BLaER1 (cell line): ENCODE results near the gene ECSCR.

ENCODE experiments used
- H3K27ac ChIP-seq: shearing (Covaris generic); formaldehyde crosslinking; 2 replicates; pipeline ENCODE4 v1.8.1; 2022
- H3K27me3 ChIP-seq: shearing (Covaris generic); formaldehyde crosslinking; 2 replicates; pipeline ENCODE4 v1.8.1; 2022
- H3K36me3 ChIP-seq: shearing (Covaris generic); formaldehyde crosslinking; 2 replicates; pipeline ENCODE4 v1.8.1; 2022
- H3K4me1 ChIP-seq: shearing (Covaris generic); formaldehyde crosslinking; 2 replicates; pipeline ENCODE4 v1.8.1; 2022
- H3K4me2 ChIP-seq: shearing (Covaris generic); formaldehyde crosslinking; 2 replicates; pipeline ENCODE4 v1.8.1; 2022
- H3K4me3 ChIP-seq: shearing (Covaris generic); formaldehyde crosslinking; 2 replicates; pipeline ENCODE4 v1.8.1; 2022
- H3K9ac ChIP-seq: shearing (Covaris generic); formaldehyde crosslinking; 2 replicates; pipeline ENCODE4 v1.8.1; 2022
- H3K9me3 ChIP-seq: shearing (Covaris generic); formaldehyde crosslinking; 2 replicates; pipeline ENCODE4 v1.8.1; 2022
- H4K20me1 ChIP-seq: shearing (Covaris generic); formaldehyde crosslinking; 2 replicates; pipeline ENCODE4 v1.8.1; 2022
- Cebpa-rat ChIP-seq: shearing (Covaris generic); IDR thresholded peaks from 2 replicates; pipeline ENCODE4 v1.8.1; 2022

Gene ECSCR

GRCh38 chr5:139430015-139430414, 32.5 kb downstream of the ECSCR start:
- no peaks in the 10 kb centered on the region for H3K4me1 ChIP-seq
- no peaks in the 10 kb centered on the region for H3K27me3 ChIP-seq
- H3K4me3 ChIP-seq: no peak overlapping the region
- no peak for TF ChIP-seq Cebpa-rat
- no peak overlapping the region for H3K27ac ChIP-seq
- H3K4me2 ChIP-seq: no peak overlapping the region
- H3K9ac ChIP-seq: no peak overlapping the region
- H3K9me3 ChIP-seq: no peaks in the 10 kb centered on the region
- H4K20me1 ChIP-seq: no peaks in the 10 kb centered on the region
- H3K36me3 ChIP-seq: peaks cover 45% of the 10 kb centered on the region

DNA sequence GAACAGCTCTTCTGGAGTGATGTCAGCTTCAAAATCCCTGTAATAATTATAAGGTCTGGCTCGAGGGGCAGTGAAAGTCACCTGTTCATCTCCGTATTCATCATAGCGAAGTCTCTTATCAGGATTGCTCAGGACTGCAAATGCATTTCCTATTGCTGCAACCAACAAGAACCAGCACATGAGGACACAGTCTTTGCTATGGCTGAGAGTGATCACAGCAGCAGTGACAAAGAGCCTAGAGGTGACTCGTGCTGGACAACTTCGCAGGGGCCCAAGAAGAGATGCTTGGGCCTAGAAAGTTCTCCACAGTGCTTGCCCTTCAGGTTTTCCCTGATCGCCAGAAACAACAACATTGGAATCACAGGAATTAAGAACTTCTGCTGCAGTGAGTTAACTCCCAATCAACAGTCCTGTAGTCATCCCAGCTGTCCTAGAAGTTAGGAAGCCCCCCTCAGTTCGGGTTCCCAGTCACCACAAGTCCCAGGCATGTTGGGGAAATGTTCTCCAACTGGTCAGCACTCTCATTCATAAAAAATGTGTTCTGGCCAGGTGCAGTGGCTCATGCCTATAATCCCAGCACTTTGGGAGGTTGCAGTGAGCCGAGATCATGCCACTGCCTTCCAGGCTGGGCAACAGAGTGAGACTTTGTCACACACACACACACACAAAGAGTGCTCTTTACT, 36.2 kb downstream of the ECSCR start:
- Histone ChIP-seq H3K9me3 (no peaks in the 10 kb centered on the region), H3K36me3 (peaks cover 51% of the 10 kb centered on the region), H3K4me3 (no peak overlapping the region), H3K27ac (no peak overlapping the region), H3K9ac (no peak overlapping the region), H3K4me2 (no peak overlapping the region), H4K20me1 (no peaks in the 10 kb centered on the region), H3K4me1 (peaks cover 14% of the 10 kb centered on the region; the same call in 1 of the 2 replicates), H3K27me3 (no peaks in the 10 kb centered on the region)
- no peak for TF ChIP-seq Cebpa-rat

DNA sequence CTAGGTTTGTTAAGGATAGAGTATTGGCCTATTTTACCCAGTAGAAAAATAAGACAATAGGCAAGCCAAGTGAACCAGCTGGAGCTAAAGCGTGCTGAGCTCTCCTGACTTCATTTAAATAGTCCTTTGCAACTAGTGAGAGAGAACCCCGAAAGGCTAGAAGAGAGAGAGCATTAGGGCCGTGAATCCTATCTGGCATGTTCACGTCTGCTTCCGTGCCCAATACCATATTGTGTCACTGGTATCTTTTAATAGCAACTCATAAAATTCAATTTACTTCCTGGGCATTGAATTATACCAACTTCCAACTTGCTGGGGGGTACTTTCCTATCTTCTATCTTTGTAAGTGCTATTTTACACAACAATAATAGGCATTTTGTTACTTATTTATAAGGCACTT, 37.0 kb downstream of the ECSCR start:
- H3K9ac ChIP-seq: no peak overlapping the region
- no peak overlapping the region for H3K4me2 ChIP-seq
- H3K36me3 ChIP-seq: peaks cover 55% of the 10 kb centered on the region
- no peaks in the 10 kb centered on the region for H4K20me1 ChIP-seq
- H3K27ac ChIP-seq: no peak overlapping the region
- H3K9me3 ChIP-seq: no peaks in the 10 kb centered on the region
- no peak overlapping the region for H3K4me3 ChIP-seq
- H3K4me1 ChIP-seq: peaks cover 18% of the 10 kb centered on the region; the same call in 1 of the 2 replicates
- H3K27me3 ChIP-seq: no peaks in the 10 kb centered on the region
- TF ChIP-seq Cebpa-rat: no peak

DNA sequence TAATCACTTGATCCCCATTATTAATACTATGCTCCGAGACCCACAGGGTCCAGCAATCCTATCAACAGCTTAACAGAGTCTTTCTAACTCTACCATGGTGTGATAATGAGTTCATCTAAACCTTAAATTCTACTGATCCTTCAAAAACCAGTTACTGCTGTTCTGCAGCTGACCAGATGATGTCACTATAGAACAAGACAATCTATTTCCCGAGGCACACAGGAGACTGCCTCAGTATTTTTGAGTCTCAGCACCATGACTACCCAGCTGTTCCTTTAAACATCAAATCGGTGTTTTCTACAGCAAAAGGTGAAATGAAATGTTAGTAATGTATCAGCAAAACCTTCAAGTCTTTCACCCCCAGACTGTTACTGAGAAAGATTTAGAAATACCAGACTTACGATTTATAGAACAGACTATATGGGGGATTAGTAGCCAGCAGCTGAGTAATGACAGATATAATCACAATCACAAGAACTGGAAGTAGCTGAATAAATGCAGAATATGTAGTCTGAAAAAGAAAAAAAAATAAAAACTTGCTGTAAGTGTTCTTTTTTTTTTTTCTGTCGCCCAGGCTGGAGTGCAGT, 40.1 kb downstream of the ECSCR start:
- H3K4me1 ChIP-seq: peaks cover 48% of the 10 kb centered on the region
- H3K27me3 ChIP-seq: no peaks in the 10 kb centered on the region
- H3K27ac ChIP-seq: no peak overlapping the region
- no peak overlapping the region for H3K4me3 ChIP-seq
- no peaks in the 10 kb centered on the region for H3K9me3 ChIP-seq
- no peaks in the 10 kb centered on the region for H4K20me1 ChIP-seq
- no peak overlapping the region for H3K4me2 ChIP-seq
- H3K36me3 ChIP-seq: peaks cover 48% of the 10 kb centered on the region
- no peak for TF ChIP-seq Cebpa-rat
- no peak overlapping the region for H3K9ac ChIP-seq

GRCh38 chr5:139419226-139420192, 43.0 kb downstream of the ECSCR start:
- peak overlapping the region; percentile 81 for H3K27ac ChIP-seq
- H3K27me3 ChIP-seq: no peaks in the 10 kb centered on the region
- H3K4me2 ChIP-seq: peak overlapping the region; percentile 83
- TF ChIP-seq Cebpa-rat: no peak
- H3K36me3 ChIP-seq: peaks cover 20% of the 10 kb centered on the region
- H3K4me3 ChIP-seq: no peak overlapping the region
- no peaks in the 10 kb centered on the region for H3K9me3 ChIP-seq
- H3K4me1 ChIP-seq: peaks cover 77% of the 10 kb centered on the region
- H4K20me1 ChIP-seq: no peaks in the 10 kb centered on the region
- peak overlapping the region; percentile 44; the same call in 1 of the 2 replicates for H3K9ac ChIP-seq

- no peak overlapping the region for H3K4me3 ChIP-seq
- H3K9ac ChIP-seq: peak overlapping the region; percentile 44; the same call in 1 of the 2 replicates
- TF ChIP-seq Cebpa-rat: no peak
- no peaks in the 10 kb centered on the region for H4K20me1 ChIP-seq
- H3K27ac ChIP-seq: peak overlapping the region; percentile 81
- peak overlapping the region; percentile 83 for H3K4me2 ChIP-seq
- H3K4me1 ChIP-seq: peaks cover 84% of the 10 kb centered on the region
- no peaks in the 10 kb centered on the region for H3K27me3 ChIP-seq
- H3K36me3 ChIP-seq: peaks cover 14% of the 10 kb centered on the region
- no peaks in the 10 kb centered on the region for H3K9me3 ChIP-seq
Observed at GRCh38 chr5:139418793-139419192, 43.8 kb downstream of the ECSCR start.

DNA sequence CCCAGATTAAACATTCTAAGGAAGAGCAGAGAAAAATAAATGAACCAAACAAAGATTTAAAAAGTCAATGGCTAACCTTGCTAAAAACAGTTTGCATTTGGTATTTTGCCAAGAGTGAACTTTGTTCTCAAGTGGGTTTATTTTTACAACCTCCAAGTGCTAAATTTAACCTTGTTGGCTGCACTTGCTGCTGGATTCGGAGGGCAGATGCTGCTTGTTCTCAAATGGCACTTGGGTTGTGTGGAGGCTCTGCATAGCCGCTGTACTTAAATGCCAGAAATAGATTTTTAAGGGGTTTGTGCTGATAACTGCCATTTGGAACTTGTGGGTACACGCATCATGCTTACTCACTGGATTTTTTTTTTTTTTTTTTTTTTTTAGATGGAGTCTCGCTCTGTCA, 45.3 kb downstream of the ECSCR start:
- Histone ChIP-seq H3K27me3 (no peaks in the 10 kb centered on the region), H3K4me2 (peak overlapping the region; percentile 83), H3K9ac (peak overlapping the region; percentile 55; the same call in 1 of the 2 replicates), H3K4me3 (0 out of 2 replicates have a peak overlapping the region, but pooled peaks have one; percentile 4), H4K20me1 (no peaks in the 10 kb centered on the region), H3K9me3 (no peaks in the 10 kb centered on the region), H3K4me1 (peaks cover 86% of the 10 kb centered on the region), H3K27ac (peak overlapping the region; percentile 81), H3K36me3 (peaks cover 25% of the 10 kb centered on the region; the same call in 1 of the 2 replicates)
- no peak for TF ChIP-seq Cebpa-rat

DNA sequence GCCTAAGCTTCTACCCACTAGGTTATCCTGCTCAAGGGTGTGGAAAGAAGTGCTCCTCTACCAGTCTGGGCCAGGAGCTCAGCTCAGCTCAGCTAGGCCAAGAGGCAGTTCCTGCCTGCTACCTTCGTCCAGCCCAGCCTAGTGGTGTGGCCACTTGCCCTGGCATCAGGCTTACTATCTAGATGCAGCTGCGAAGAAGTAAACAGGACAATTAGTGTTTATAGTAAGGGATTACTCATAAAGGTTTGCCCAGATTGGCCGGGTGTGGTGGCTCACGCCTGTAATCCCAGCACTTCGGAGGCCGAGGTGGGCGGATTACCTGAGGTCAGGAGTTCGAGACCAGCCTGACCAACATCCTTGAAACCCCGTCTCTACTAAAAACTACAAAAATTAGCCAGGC, 45.9 kb downstream of the ECSCR start:
- H4K20me1 ChIP-seq: no peaks in the 10 kb centered on the region
- TF ChIP-seq Cebpa-rat: no peak
- H3K27me3 ChIP-seq: no peaks in the 10 kb centered on the region
- peak overlapping the region; percentile 55; the same call in 1 of the 2 replicates for H3K9ac ChIP-seq
- peaks cover 82% of the 10 kb centered on the region for H3K4me1 ChIP-seq
- H3K9me3 ChIP-seq: no peaks in the 10 kb centered on the region
- H3K4me2 ChIP-seq: peak overlapping the region; percentile 83
- H3K4me3 ChIP-seq: 0 out of 2 replicates have a peak overlapping the region, but pooled peaks have one; percentile 4
- peaks cover 25% of the 10 kb centered on the region; the same call in 1 of the 2 replicates for H3K36me3 ChIP-seq
- peak overlapping the region; percentile 81 for H3K27ac ChIP-seq

DNA sequence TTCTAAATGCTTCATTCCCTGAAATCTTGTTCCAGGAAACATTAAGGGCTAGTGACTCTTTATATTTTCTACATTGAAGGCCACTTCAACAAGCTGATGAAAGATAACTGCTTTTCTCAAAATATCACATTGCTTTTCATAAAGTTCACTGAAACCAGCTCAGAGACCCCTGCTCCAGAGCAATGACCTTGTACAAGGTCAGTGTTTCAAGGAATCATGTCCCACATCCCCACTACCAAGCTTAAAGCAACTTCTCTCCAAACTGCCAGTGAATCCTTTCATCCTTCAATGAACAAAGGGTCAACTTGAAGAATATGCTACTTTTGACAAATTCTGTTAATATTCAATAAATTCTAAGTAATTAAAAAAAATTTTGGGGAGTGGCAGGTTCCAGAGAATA, 46.7 kb downstream of the ECSCR start:
- no peaks in the 10 kb centered on the region for H3K9me3 ChIP-seq
- H3K36me3 ChIP-seq: peaks cover 18% of the 10 kb centered on the region; the same call in 1 of the 2 replicates
- H3K9ac ChIP-seq: peak overlapping the region; percentile 55; the same call in 1 of the 2 replicates
- no peaks in the 10 kb centered on the region for H3K27me3 ChIP-seq
- peaks cover 83% of the 10 kb centered on the region for H3K4me1 ChIP-seq
- TF ChIP-seq Cebpa-rat: no peak
- H3K4me2 ChIP-seq: peak overlapping the region; percentile 83
- H3K27ac ChIP-seq: peak overlapping the region; percentile 81
- no peak overlapping the region for H3K4me3 ChIP-seq
- H4K20me1 ChIP-seq: no peaks in the 10 kb centered on the region
